GM10266 (cell line): ENCODE measurements around the gene TRIM47.

ENCODE experiments used
- DNase-seq: peaks from one replicate; pipeline ENCODE4 v3.0.0; 2012; ENCODE audit errors: extremely low spot score
- CTCF ChIP-seq: IDR thresholded peaks from 2 replicates; pipeline ENCODE4 v1.5.1; 2012; ENCODE audit warnings: mild to moderate bottlenecking, low read depth; ENCODE audit not compliant: control insufficient read depth, insufficient read depth; ENCODE audit errors: missing control alignments

Gene TRIM47

GRCh38 chr17:75832164-75832651, 46.2 kb downstream of the TRIM47 start:
- DNase-seq: peak; percentile 40
- no peak for TF ChIP-seq CTCF

- DNase-seq: no peak
- no peak for TF ChIP-seq CTCF
Measured at GRCh38 chr17:75831032-75831571, 47.3 kb downstream of the TRIM47 start.

- TF ChIP-seq CTCF: peak; percentile 59
- peak; percentile 65 for DNase-seq
Measured at GRCh38 chr17:75830164-75831031, 48.0 kb downstream of the TRIM47 start.

DNA sequence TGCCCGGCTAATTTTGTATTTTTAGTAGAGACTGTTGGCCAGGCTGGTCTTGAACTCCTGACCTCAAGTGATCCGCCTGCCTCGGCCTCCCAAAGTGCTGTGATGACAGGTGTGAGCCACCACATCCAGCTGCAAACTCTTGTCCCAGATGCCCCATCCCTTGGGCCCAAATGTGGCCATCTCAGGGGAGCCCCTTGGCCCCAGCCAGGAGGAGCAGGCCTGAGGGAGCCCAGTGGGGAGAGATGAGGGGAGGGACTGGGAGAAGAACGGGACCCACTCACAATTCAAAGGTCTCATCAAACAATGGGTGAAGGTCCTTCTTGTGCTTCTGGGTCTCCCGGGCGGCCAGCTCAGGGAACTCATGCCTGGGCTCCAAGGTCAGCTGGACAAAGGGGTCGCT, 48.6 kb downstream of the TRIM47 start:
- DNase-seq: peak; percentile 20
- TF ChIP-seq CTCF: no peak

DNA sequence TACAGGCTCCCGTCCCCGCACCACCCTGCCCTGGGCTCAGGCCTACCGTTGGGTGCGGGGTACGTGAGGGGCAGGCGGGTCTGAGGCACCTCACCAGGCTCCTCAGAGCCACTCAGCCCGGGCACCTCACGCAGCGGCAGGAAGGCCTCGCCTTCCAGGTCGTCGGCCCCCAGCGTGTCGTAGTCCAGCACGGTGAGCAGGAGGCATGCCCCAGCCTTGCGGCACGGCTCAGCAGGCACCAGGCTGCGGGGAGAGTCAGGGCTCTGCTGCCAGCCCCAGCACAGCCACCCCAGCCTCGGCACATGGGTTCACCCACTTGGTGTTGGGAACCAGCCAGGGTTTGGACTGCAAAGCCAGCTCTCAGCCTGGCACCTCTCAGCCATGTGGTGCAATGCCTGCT, 49.6 kb downstream of the TRIM47 start:
- peak; percentile 25 for DNase-seq
- no peak for TF ChIP-seq CTCF

DNA sequence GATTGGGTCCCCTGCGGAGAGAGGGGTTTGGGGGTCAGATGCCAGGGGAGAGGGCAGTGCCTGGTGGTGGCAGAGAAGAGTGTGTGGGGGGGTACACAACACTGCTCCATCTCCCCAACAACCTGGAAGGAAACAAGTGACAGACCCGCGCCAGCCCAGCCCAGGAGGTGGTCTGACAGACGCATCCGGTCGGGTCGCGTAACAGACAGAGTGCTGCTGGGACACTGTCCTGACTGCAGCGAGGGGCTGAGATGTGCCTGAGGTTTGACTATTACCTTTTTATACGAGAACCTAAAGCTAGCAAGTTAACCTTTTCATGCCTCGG, 50.3 kb downstream of the TRIM47 start:
- TF ChIP-seq CTCF: no peak
- DNase-seq: peak; percentile 25

DNA sequence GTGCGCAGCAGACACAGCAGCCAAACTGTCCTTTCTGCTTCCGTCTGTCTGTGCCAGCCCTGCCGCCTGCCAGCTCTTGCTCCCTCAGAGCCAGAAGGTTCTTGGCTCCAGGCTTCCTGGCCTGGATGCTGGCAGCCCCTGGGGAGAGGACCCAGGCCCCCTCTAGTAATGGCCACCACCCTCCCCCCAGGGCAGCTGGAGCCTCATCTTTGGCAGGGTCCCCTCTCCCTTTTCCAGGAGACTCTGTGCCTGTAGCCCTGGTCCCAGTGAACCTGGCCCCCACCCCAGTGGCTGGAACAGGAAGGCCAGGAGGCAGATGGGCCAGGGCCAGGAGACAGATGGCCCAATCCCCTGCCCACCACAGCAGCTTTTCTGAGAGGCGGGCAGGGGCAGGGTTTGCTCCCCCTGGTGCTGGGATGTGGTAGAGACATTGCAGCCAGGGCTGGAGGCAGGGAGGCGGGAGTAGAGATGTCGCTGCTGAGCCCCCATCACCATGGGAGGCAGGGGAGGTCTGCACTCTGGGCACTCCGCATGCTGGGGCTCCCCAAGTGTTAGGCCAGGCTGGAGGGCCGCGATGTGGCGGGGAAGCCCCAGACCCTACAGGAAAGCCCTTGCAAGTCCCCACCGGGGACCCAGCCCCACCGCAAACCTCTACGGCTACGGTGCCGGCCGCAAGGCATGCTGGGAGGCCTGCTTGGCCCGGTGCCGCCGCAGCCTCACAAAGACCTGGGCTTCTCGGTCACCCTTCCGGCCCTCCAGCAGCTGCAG, 50.9 kb downstream of the TRIM47 start:
- peak; percentile 84 for DNase-seq
- peak; percentile 65 for TF ChIP-seq CTCF
